SU-DHL-6 (cell line): Measurements from ENCODE around the gene TANGO6.

ENCODE experiments used
- CTCF ChIP-seq: fragments of 200-600 bp; sonication (generic); IDR thresholded peaks from one replicate; pipeline ENCODE4 v1.5.1; 2017; ENCODE audit warnings: antibody characterized with exemption, mild to moderate bottlenecking, low read length, moderate library complexity; ENCODE audit not compliant: insufficient read depth, poor library complexity, severe bottlenecking
- EZH2phosphoT487 ChIP-seq: fragments of 200-600 bp; sonication (generic), shearing (Covaris generic); conservative IDR thresholded peaks from 2 replicates; pipeline ENCODE4 v1.6.1; 2018; ENCODE audit warnings: mild to moderate bottlenecking, antibody characterized with exemption, low read length, moderate library complexity, mixed read lengths

DNA sequence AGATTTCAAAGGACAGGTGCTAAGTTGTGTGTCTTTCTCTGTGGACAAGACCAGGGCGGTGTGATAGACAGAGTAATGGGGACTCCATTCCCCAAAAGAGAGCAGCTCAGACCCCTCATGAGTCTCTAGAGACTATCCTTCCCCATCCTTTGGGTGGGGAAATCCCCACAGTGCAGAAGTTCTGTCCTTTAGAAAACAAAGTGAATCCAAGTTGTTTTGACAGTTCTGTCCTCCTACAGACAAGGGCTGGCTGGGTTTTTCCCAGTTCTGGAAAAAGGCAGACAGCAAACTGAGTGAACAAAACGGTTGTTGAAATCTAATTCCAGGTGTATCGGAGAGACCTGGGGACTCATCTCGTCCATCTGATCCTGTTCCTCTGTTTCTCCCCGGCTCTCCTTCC, 251.2 kb downstream of the TANGO6 start:
- TF ChIP-seq CTCF (no peak), EZH2phosphoT487 (no peak)
